Activated CD4-positive, alpha-beta T cell treated with anti-CD3 and anti-CD28 coated beads, Interleukin-2, amount 50 U/mL, for 1 hour (primary cell): ENCODE data around the gene GMEB2.
"Not testable (repeated sequence)": the region's sequence is repeated elsewhere in the genome, so short reads cannot be mapped to it uniquely, and the experiment has no call there.

ENCODE experiments used
- DNase-seq: peaks from one replicate; pipeline ENCODE4 v3.0.0-alpha.2; 2020

The GMEB2 gene

GRCh38 chr20:63626424-63627128, at the start of gene GMEB2:
Gene GMEB2, minus strand, starts transcription at chr20:63627101. Its CDS starts 7,704 bp downstream, at chr20:63619397.
- DNase-seq, result peak; percentile 58

- no peak for DNase-seq
These were observed 48.9 kb upstream of the GMEB2 start for GRCh38 chr20:63675681-63676368.

- DNase-seq, result no peak
These were observed 47.0 kb upstream of the GMEB2 start for GRCh38 chr20:63673951-63674350.

GRCh38 chr20:63672666-63673065, 45.8 kb upstream of the GMEB2 start:
- DNase-seq, result no peak

DNA sequence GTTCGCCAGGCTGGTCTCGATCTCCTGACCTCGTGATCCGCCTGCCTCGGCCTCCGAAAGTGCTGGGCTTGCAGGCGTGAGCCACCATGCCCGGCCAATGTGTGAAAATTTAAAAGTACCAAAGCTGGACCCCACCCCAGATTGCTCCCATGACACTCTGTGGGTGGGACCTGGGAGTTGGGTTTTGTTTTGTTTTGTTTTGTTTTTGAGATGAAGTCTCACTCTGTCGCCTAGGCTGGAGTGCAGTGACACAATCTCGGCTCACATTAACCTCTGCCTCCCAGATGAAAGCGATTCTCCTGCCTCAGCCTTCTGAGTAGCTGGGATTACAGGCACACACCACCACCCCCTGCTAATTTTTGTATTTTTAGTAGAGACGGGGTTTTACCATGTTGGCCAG, 44.8 kb upstream of the GMEB2 start:
- not testable (repeated sequence) for DNase-seq

DNA sequence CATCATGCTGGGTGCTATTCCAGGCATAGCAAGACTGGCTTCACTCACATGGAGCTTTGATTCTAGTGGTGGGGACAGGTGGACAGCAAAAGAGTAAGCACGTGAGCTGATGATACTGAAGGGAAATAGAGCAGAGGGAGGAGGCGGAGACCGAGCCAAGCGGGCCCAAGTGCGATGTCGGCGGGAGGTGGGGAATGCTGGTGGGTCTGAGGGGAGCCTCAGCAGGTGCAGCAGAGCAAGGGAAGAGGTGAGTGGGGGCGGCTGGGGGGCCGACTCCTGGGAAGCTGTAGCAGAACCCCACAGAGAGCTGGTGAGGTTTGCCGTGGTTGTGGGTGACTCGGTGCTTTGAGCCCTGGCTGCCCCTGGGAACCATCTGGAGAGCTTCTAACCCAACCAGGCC, 41.5 kb upstream of the GMEB2 start:
- no peak for DNase-seq

DNA sequence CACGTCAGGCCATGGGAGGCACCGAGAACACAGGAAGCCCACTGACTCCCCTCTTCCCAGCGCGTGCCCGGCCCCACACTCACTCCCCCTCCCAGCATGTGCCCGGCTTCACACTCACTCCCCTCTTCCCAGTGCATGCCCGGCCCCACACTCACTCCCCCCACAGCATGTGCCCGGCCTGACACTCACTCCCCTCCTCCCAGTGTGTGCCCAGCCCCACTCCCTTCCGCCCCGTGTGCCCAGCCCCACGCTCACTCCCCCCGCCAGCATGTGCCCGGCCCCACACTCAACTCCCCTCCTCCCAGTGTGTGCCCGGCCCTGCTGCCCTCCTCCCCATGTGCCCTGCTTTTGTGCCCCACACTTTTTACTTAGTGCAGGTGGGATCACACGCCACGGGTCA, 41.0 kb upstream of the GMEB2 start:
- DNase-seq, result no peak

- no peak for DNase-seq
These were observed 38.8 kb upstream of the GMEB2 start for GRCh38 chr20:63665708-63666107.

- no peak for DNase-seq
These were observed 38.1 kb upstream of the GMEB2 start for GRCh38 chr20:63664861-63665594.

GRCh38 chr20:63664143-63664851, 37.4 kb upstream of the GMEB2 start:
- DNase-seq, result no peak

GRCh38 chr20:63663332-63664066, 36.6 kb upstream of the GMEB2 start:
- no peak for DNase-seq

- DNase-seq, result no peak
These were observed 35.9 kb upstream of the GMEB2 start for GRCh38 chr20:63662813-63663189.

DNA sequence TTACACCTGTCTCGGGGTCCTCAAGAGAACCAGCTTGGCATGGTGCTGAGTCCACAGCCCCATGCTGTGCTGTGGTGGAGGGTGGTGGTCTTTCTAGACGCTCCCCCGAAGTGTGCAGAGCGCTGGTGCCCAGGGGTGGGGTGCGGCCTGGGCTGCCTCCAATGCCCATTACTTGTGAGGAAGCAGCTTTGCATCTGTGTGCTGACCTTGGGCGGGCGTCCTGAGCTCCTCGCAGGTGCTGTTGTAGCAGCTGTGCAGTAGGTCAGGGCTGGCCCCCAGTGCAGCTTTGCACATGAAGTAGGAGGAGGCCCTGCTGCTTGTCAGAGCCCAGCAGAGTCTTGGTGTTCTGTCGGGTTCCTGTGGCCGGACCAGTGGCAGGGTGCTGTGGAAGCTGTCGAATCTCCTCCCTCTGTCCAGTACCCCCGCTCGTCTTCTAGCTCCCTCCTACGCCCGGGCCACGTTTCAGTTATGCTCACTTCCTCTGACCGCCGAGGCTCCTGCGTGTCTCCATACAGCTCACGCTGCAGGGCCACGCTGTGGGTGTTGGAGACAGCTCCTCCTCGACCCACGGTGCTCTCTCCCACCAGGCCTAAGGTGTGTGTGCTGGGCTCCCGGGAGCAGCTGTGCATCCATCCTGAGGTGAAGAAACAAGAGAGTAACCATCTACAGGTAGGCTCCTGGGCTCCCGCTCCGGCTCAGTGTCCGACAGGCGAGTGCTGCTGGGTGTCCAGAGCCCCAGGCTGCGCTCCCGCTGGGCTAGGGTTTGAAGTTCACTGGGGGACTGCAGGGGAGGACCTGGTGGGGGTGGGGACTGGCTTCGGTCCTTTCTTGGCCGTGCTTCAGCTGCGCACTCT, 35.3 kb upstream of the GMEB2 start:
- no peak for DNase-seq

DNA sequence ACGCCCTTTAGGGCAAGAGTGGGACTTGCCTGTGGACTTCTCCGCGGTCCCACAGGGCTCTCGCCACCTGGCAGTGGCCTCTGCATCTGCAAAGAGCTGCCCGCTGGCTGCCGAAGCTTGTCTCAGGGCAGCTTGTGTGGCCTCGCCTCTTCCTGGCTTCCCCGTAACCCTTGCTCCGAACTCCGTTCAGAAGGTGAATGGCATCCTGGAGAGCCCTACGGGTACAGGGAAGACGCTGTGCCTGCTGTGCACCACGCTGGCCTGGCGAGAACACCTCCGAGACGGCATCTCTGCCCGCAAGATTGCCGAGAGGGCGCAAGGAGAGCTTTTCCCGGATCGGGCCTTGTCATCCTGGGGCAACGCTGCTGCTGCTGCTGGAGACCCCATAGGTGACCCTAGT, 34.2 kb upstream of the GMEB2 start:
- DNase-seq, result no peak

DNA sequence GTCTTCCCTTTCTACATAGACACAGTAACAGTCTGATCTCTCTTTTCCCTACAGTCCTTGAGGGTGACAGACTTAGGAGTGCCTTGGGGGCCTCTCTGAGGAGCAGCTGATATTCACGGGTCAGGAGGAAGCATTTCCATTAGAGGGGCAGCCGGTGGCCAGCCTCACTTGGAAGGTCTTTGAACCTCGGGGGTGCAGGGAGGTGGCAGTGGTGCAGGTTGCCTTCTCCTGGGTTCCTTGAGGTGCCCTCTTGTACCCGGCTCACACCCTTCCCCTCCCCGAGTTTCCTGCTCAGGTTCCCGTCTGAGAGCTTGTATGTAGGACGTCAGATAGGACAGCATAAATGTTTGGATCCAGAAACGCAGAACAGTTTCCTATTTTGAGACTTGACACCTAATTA, 33.7 kb upstream of the GMEB2 start:
- no peak for DNase-seq

- DNase-seq, result not testable (repeated sequence)
These were observed 33.3 kb upstream of the GMEB2 start for GRCh38 chr20:63660174-63660573.

- DNase-seq, result no peak
These were observed 32.5 kb upstream of the GMEB2 start for GRCh38 chr20:63659370-63659769.

- no peak for DNase-seq
These were observed 31.9 kb upstream of the GMEB2 start for GRCh38 chr20:63658749-63659187.

DNA sequence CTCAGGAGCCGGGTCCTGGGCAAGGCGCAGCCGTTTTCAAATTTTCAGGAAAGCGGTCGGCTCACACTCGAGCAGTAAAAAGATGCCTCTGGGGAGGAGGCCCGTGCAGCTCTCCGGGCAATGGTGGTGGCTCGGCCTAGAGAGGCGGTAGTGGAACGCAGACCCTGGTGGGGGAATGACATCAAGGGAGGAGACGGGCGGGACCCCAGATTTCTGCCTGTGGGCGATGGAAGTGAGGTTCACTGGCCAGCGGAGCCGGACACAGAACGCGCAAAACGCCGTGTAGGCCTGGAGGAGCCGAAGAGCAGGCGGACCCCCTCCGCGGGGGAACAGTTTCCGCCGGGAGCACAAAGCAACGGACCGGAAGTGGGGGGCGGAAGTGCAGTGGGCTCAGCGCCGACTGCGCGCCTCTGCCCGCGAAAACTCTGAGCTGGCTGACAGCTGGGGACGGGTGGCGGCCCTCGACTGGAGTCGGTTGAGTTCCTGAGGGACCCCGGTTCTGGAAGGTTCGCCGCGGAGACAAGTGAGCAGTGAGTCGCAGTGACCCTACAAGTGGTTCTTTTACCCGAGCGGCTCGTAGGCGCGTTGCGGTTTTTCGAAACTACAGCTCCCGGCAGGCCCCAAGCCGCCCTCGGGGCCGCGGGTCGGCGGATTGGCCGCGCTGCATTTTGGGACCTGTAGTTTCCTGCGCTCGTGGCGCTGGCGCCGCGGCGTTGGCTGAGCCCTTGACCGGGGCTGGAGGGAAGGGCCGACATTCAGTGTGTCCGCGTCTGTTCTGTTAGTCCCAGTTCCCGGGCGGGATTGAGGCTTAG, 31.2 kb upstream of the GMEB2 start, which contains the start of gene RTEL1:
Gene RTEL1, plus strand, starts transcription at position 376 of the 812 bp plus-strand sequence. CDS start 1,091 bp downstream, outside the sequence.
- DNase-seq, result peak; percentile 86

GRCh38 chr20:63657260-63657936, 30.5 kb upstream of the GMEB2 start:
- no peak for DNase-seq
